Right ventricle myocardium superior (tissue), 1 donor: ENCODE data around the gene ZNF391. TPM values are rescaled to one million over a fixed set of nuclear protein-coding genes. Genes with fewer than 3 reads are reported as not detected.
"Not testable (repeated sequence)": the region's sequence is repeated elsewhere in the genome, so short reads cannot be mapped to it uniquely, and the experiment has no call there.

Source experiments
- ATAC-seq: fragments of 200-7000 bp; cut with Tn5 transposase; one replicate; pipeline ENCODE4 v1.9.1; 2020; ENCODE audit warnings: mild to moderate bottlenecking; ENCODE audit not compliant: poor library complexity
- DNase-seq: peaks from one replicate; pipeline ENCODE4 v3.0.0-alpha.2; 2020
- intact Hi-C: fragments of 100-400 bp; cut with DNase I; formaldehyde crosslinking; loops from one replicate; pipeline ENCODE4 v1.11.2; 2022
- long read RNA-seq: library from polyadenylated mRNA; unstranded; transcript quantifications from one replicate; pipeline ENCODE4 v2.0.0, GENCODE V29; 2021
- total RNA-seq: library from RNA; stranded (reverse); fragmentation: NEBNext Ultra II Directional; extraction: Animal tissue kit (Norgen Biotek cat#: 25700); gene quantifications from one replicate; pipeline ENCODE4 v1.2.1, GENCODE V29; 2021
- donor health status: DM: no; HTN: yes; CAD: no; lungs with severe emphysema.

Gene ZNF391
- 0.51 TPM for total RNA-seq
- long read RNA-seq, partial matches to known transcripts = 0 of 3 reads
- long read RNA-seq, other reads (novel, unspliced or antisense) = 2 of 3 reads

DNA sequence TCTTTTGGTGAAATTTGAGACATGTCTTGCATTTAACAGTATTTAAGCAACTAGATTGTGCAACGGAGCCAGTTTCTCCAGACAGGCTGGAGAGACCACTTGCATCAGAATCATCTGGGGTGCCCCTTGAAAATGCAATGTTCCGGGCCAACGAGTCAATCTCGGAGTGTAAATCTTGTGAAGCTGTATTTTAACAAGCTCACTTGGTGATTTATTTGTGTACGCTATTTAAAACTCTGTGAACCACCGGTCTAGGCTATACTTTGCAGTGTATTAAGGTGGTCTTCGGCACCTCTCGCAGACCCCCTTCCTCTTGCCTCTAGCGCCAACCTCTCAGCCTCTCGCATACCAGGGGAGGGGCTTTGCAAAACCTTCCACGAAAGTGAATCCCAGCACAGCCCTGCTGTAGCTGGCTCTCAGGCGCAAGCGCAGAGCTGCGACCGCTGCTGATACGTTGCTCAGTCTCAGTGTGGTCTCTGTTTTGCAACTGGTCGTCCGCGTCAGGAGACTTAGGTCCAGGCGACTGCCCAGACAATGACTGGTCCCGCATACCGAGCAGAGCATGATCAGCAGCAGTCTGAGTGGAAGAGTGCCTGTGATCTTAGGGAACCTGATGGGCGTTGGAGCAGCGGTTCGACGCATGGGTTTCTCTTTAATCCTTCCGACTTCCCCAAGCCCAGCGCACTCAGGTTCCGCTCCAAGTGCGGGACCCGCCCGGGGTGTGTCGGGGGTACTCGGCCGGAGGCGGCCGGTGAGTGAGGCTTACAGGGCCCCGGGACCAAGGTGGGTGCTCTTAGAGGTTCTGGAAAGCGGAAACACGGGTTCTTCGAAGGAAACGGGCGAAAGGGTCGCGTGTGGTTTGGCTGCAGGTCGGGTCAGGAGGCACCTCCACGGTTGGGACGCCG, at the start of gene ZNF391:
ZNF391 (plus strand) TSS at position 467 of the 905 bp plus-strand sequence. CDS start 11,612 bp downstream, outside the sequence.
- ATAC-seq (peak; percentile 98), DNase-seq (peak; percentile 85)
- intact Hi-C loops = no loop called here

DNA sequence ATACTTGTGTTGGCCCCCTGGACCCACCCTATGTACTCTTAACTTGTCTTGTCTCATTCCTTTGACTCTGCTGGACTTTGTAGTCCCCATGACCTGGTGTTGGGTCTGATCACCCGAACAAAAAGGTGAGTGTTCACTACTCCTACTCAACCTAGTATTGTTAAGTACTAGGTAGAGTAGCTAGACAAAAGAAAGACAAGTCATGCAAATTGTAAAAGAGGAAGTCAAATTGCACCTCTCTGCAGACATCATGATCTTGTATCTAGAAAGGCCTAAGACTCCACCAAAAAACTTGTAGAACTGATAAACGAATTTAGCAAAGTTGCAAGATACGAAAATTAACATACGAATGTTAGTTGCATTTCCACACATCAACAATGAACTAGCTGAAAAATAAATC, 35.7 kb upstream of the ZNF391 start:
- intact Hi-C loops = no loop called here
- ATAC-seq (no peak), DNase-seq (no peak)

DNA sequence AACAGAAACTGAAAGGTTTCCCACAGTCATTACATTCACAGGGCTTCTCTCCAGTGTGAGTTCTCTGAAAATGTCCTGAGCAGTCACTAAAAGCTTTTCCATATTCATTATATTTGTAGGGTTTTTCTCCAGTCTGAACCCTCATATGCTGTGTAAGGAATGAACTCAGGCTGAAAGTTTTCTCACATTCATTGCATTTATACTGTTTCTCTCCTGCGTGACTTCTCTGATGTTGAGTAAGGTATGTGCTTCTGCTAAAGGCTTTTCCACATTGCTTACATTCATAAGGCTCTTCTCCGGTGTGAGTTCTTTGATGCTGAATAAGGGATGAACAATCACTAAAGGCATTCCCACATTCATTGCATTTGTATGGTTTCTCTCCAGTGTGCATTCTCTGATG, 29.8 kb upstream of the ZNF391 start:
- DNase-seq (no peak), ATAC-seq (no peak)
- intact Hi-C loops = no loop called here

DNA sequence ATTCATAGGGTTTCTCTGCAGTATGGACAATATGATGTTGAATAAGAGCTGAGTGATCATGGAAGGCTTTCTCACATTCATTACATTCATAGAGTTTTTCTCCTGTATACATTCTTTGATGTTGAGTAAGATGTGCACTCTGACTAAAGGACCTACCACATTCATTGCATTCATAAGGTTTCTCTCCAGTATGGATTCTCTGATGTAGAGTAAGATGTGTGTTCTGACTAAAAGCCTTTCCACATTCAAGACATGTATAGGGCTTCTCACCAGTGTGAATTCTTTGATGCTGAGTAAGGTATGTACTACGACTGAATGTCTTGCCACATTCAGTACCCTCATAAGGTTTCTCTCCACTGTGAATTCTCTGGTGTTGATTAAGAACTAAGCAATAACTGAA, 29.3 kb upstream of the ZNF391 start:
- no peak for DNase-seq
- no peak for ATAC-seq
- intact Hi-C loops = no loop called here

GRCh38 chr6:27368202-27368601, 20.4 kb upstream of the ZNF391 start:
- intact Hi-C loops = no loop called here

GRCh38 chr6:27370391-27370790, 18.2 kb upstream of the ZNF391 start:
- DNase-seq (no peak), ATAC-seq (no peak)
- intact Hi-C loops = no loop called here

More at GRCh38 chr6:27368202-27368601, 20.4 kb upstream of the ZNF391 start:
- ATAC-seq = no peak
- no peak for DNase-seq

GRCh38 chr6:27374824-27375612, 13.5 kb upstream of the ZNF391 start:
- DNase-seq = peak; percentile 87
- ATAC-seq = peak; percentile 100
- intact Hi-C loops = no loop called here

DNA sequence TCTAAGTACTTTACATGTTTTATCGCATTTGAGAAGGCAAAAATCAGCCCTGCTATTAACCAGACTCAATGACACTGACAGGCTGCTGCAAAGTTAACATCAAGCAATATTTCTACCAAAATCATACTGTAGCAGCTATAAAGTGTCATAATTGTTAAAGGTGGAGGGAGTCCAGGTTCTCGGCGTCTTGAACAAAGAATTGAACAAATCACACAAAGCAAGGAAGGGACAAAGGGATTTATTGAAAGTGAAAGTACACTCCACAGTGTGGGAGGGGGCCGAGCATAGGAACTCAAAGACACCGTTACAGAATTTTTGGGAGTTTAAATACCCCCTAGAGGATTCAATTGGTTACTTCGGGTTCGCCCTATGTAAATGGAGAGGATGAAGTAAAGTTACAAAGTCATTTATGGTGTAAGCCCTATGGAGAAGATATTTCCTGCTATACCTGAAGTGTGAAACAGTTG, 12.9 kb upstream of the ZNF391 start:
- intact Hi-C loops = no loop called here
- ATAC-seq (no peak), DNase-seq (no peak)

DNA sequence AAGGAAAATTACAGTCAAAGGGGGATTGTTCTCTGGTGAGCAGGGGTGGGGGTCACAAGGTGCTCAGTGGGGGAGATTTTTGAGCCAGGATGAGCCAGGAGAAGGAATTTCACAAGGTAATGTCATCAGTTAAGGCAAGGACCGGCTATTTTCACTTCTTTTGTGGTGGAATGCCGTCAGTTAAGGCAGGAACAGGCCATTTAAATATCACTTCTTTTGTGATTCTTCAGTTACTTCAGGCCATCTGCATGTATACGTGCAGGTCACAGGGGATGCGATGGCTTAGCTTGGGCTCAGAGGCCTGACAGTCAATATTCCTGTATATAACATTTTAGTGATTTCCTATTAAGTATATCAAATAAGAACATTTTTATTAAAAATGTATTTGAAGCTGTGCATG, 10.2 kb upstream of the ZNF391 start:
- DNase-seq, ATAC-seq, intact Hi-C loops: not testable (repeated sequence)

- intact Hi-C loops, ATAC-seq, DNase-seq: not testable (repeated sequence)
Observed at GRCh38 chr6:27381001-27381400, 7.6 kb upstream of the ZNF391 start.

DNA sequence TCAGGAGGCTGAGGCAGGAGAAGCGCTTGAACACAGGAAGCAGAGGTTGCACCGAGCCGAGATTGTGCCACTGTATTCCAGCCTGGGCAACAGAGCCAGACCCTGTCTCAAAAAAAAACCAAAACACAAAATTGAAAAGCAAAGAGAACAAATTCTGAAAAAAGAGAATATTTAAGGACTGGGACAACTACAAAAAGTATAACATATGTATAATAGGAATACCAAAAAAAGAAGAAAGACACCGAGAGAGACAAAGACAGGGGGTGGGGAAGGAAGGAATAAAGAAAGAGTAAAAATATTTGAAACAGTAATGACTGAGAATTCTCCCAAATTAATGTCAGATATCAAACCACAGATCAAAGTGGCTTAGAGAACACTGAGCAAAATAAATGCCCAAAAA, 5.5 kb upstream of the ZNF391 start:
- intact Hi-C loops = no loop called here
- no peak for DNase-seq
- ATAC-seq = no peak

DNA sequence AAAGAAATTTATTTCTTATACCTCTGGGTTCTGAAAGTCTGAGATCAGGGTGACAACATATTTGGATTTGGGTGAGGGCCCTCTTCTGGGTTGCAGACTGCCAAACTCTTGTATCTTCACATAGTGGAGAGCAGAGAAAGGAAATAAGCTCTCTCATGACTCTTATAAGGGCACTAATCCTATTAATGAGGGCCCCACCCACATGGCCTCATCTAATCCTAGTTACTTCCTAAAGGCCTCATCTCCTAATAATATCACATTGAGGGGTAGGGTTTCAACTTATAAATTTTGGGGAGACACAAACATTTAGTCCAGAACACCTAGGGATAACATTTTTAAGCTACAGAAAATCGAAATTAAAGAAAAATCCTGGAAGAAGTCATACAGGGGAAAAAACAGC, 5.1 kb upstream of the ZNF391 start:
- DNase-seq = no peak
- ATAC-seq = no peak
- intact Hi-C loops = no loop called here

DNA sequence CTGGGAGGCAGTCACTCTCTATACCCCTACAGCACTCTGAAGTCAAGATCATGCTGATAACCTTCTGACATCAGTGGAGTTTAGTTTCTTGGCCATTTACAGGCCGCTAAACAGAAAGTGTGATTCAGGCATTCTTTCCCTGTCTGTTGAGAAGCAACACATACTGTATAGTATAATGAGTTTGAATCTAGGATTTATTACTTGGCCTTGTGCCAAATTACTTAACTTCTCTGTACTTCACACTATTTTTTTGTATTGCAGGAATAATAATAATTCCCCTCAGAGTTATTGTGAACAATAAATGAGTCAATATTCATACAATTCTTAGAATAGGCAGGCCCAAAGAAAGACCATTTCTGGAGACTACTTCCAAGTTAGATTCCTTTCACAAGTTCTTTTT, 4.1 kb downstream of the ZNF391 start:
- ATAC-seq (no peak), DNase-seq (no peak)
- intact Hi-C loops = no loop called here

DNA sequence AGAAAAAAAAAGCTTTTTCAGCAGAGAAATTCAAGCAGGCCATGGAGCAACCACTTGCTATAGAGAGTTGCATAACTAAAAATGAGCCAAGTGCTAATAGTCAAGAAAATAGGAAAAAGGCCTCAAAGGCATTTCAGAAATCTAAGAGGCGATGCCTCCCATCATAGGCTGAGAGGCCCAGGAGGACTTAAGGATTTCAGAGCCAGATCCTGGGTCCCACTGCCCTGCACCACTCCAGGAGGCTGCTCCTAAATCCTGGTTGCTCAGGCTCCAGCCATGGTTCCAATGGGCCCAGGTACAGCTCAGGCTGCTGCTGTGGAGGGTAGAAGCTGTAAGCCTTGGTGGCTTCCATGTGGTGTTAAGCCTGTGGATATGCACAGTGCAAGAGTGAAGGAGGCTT, 5.5 kb downstream of the ZNF391 start:
- ATAC-seq (no peak), DNase-seq (no peak)
- intact Hi-C loops = no loop called here

- DNase-seq (no peak), ATAC-seq (no peak)
- intact Hi-C loops = no loop called here
Observed at GRCh38 chr6:27400877-27401642, 12.5 kb downstream of the ZNF391 start.

DNA sequence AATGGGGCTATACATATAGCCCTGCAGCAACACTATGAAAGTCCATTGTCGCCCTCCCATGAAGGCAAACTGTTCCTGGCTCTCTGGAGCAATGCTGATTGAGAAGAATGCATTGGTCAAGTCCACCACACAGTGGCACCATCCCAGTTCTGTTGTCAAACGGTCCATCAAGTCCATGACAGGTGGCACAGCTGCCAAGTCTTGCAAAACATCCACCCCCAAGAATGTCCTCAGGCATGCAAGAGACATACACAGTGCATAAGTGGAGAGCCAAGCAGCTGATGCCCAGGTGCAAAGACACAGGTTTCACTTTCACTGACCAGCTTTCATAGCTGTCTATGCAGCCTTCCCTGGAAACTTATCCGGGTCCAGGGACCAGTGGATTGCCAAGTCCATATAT, 17.5 kb downstream of the ZNF391 start:
- DNase-seq (no peak), ATAC-seq (no peak)
- intact Hi-C loops = no loop called here

GRCh38 chr6:27407153-27407814, 18.7 kb downstream of the ZNF391 start:
- intact Hi-C loops = no loop called here
- ATAC-seq = no peak
- DNase-seq = no peak

GRCh38 chr6:27414300-27414699, 25.7 kb downstream of the ZNF391 start:
- intact Hi-C loops = no loop called here
- DNase-seq (no peak), ATAC-seq (no peak)
